NCI-H146 treated with DMSO at 0.1 percent for 48 hours (cell line): Measurements from ENCODE around the gene WDR1.
"Not testable (repeated sequence)": the region's sequence is repeated elsewhere in the genome, so short reads cannot be mapped to it uniquely, and the experiment has no call there.

Experiments used
- DNase-seq: peaks from one replicate; lab custom pipeline; 2025; ENCODE audit not compliant: unreplicated experiment; lab: John Stamatoyannopoulos, UW

Gene WDR1

GRCh38 chr4:10134141-10134540 lies 17.5 kb upstream of the WDR1 start:
- no peak for DNase-seq

DNA sequence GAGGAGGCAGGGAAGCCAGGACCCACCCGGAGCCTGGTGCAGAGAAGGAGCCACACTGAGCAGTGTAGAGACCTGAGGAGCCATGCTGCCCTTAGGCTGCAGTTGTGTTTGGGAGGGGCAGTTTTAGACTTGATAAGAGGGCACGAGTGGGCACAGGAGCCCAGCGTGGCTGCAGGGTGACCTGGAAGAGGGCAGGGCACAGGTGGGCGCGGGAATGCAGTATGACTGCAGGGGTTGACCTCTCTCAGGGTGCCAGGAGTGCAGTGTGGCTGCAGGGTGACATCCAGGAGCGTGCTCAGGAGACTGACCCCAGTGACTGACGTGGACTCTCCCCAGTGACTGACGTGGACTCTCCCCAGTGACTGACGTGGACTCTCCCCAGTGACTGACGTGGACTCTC lies 14.6 kb upstream of the WDR1 start:
- no peak for DNase-seq

- DNase-seq: no peak
Measured at GRCh38 chr4:10130178-10130888, 13.7 kb upstream of the WDR1 start.

DNA sequence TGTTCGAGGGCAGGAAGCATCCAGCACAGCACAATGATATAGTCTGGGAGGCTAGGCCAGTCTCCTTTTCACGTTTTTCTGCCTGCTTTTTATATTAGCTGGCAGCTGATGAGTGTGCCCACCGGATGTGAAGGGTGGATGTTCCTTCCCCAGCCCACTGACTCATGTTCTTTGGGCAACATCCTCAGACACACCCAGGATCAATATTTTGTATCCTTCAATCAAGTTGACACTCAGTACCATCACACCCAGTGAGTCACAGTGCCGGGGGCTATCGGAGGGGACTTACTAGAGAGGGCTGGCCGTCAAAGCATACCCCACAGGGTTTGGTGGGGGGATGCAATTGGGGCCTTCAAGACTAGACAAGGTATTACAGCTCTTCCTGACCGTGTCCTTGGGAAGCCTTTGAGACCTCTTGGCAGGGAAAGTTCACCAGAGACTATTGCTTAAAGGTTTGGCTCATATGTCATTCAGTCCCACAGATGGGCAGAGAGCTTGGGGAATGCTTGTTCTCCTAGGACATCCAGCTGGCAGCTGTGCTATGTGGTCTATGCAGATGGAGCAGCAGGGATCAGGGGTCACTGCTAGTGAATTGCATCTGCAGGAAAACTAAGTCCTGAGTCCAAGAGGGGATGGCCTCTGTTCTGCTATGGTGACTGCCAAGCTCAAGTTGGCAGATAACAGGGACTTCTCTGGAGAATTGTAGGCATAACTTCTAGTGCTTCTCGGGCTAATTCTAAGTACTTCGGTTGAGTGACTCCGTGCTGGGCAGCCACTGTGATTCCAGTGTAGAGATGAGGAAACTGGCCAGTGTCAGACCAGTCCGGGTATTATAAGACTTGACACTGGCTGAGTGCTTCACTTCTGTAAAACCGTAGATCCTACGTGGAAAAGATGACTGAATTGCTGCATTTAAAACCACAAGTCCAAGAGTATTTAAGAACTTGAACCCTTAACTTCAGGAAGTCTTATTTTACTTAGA lies 12.9 kb upstream of the WDR1 start:
- no peak for DNase-seq

DNA sequence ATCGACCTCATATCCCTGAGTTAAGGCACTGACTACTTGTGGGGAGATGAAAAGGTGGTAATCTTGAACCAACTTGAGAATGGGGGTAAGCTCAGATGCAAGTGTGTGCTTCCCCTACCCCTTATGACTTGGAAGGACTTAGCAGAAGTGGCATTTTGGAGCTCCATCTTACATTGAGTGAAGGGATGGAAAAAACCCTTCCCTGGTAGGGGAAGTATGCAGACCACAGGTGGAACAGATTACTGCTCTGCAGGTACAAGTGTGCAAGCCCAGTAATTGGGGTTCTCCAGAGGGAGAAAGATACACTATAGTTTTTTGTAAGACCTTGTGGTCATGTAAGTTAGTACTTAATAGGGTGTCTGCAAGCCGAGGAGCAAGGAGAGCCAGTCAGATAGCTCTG lies 12.2 kb upstream of the WDR1 start:
- DNase-seq: no peak

DNA sequence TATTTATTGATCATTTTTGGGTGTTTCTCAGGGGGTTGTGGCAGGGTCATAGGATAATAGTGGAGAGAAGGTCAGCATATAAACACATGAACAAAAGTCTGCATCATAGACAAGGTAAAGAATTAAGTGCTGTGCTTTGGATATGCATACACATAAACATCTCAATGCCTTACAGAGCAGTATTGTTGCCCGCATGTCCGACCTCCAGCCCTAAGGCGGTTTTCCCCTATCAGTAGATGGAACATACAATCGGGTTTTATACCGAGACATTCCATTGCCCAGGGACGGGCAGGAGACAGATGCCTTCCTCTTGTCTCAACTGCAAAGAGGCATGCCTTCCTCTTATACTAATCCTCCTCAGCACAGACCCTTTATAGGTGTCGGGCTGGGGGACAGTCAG lies 10.9 kb upstream of the WDR1 start:
- DNase-seq: not testable (repeated sequence)

DNA sequence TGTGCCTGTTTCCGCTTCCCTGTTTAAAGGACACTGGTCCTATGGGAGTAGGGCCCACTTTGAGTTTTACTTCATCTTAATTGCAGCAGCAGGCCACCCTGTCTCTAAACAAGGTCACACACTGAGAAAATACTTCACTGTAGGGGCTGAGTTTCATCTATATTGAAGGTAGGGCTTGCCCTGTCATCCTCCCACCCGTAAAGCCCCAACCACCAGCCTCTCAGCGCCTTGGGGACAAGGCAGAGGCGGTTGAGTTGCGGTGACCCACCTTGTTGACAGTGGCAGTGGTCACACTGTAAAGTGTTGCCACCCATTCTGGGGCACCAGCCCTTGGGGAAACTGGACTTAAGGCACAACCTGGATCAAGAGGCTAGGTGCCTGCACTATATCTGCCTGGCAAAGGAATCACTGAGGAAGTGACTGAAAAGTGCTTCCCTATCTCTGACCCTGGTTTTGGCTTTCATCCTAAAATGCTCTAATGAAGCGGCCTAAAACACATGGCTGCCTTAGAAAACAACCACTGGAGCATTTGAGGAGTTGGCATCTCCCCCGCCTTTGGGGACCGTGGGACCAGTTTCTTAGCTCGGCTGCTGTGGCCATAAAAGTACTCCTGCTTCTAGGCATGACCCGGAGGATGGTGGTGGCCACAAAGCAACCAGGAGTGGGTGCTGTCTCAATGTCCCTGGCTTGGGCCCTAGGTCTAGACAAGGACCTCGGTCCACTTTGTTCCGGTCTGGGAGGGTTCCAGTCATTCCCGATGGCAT lies 7.8 kb upstream of the WDR1 start:
- DNase-seq: no peak

GRCh38 chr4:10123227-10124101 lies 6.9 kb upstream of the WDR1 start:
- DNase-seq: peak; percentile 9

DNA sequence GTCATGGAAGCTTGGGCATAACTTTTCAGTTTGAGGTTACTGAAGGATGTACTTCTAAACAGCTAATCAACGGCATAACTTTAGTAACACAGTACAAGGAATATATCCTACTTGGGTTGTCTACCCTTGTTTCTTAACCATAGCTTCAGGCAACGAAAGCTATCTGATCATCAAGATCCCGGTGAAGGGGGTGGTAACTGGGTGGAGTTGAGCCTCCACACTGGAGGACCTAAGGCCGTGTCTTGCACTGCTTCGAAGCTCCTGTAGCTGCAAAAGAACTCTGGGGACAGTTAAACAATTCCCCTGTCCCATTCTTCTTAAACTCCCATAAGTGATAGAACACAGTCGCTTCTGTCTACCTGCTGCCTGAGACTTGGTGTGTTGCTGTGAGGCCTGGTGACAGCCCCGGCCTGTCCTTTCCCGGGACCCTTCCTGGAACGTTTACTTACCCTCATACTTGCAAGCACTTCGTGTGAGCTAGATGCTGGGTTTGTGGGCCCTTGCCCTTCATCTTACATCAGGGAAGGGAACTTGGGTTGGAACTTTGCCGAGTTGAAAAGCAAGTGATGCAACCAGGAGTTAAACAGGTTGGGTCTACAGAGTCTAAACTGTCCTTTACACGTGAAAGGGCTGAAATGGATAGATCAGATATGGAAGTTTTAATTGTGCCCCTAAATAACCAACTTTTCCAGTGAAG lies 5.8 kb upstream of the WDR1 start:
- no peak for DNase-seq

DNA sequence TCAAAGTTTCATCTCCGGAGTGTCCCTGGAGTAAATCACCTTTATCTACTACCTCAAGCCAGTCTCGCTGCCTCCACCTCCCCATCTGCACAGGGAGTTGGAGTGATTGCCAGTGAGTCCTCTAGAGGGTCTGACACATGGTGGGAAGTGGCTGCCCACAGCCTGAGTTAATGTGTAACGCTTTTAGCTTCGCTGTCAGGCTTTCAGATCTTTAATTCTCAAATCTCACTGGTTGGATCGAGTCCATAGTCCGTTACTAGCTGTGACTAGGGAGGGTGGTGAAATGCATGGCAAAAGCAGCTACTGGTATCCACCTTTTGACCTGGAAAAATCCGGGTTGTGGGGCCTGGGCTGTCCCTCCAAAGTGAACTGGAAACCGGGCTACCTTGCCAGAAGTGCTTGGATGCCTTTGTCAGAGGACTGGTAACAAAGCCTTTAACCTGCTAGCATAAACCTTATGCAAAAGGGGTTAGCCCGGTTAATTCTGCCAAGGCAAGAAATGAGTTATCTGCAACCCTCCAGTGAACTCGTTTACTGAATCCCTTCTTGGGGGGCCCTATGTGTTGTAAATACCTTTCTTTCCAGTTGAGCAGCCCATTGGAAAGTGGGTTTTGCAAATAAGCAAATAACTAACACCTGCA lies 5.1 kb upstream of the WDR1 start:
- no peak for DNase-seq

DNA sequence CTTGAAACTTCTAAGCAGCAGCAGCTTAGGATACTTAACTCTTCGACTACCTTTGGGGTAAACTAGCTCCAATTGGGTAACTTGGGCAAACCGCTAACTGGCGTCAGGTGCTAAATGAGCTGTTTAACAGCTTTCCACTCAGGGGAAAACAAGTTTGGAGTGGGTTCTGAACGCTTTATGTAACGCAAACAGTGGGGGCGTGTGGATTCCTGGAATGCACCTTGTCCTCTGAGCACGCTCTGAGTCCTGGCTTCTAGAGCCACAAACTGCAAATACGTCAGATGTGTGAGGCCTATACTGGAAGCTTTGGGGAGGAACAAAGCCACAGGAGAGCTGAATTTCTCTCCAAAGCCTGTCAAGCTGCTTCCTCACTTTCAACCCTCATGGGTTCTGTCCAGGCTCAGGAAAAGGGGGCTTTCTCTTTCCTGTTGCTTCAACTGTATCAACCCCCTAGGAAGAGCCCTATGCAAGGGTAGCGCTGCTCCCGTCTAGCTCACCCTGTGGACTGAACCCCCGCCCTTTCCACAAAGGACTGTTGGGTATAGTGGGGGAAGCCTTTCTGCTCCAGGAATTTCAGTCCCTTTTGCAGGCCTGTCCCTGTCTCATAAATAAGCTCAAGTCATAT lies 4.5 kb upstream of the WDR1 start:
- no peak for DNase-seq

GRCh38 chr4:10119773-10120172 lies 3.2 kb upstream of the WDR1 start:
- DNase-seq: no peak

GRCh38 chr4:10119278-10119677 lies 2.7 kb upstream of the WDR1 start:
- no peak for DNase-seq

DNA sequence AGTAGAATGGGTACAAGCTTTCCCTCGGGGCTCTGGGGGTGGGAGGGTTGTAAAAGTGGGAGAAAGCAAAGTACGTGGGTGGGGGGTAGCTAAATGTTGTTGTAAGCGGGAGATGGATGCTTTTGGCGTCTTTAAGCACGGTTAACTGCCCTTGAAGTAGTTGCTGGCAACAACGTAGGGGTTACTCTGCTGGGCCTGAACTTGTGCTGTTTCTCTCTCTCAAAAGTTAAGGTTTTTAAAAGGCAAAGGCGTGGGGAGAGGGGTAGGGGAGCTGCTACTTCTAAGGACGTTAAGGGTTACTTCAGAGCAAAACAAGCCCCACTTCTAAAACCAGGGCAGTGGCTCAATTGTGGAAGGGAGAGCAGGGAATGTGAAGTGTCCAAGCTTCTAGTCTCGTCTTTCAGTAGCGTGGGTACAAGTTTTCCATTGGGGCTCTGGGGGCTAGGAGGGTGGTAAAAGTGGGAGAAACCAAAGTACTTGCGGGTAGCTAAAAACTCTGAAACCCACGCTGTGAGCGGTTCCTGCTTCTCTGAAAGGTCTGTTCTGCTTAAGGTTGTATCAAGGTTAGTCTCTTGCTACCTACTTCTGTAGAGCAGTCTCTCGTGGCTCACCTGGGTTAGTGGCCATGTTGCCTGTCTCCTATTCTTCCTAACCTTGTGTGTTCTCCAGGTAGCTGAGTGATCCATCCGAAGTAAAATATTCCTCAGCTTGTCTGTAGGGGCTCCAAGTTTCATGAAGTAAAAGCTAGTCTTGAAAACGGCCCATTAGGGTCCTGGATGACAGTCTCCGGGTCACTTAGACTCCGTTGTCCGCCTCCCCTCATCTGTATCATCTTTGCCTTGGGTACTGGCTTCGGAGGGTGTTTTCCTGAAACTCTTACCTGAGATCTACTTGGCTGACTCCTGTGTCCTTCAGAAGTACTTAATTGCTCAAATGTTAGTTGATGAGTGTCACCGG lies 1.7 kb upstream of the WDR1 start:
- no peak for DNase-seq

DNA sequence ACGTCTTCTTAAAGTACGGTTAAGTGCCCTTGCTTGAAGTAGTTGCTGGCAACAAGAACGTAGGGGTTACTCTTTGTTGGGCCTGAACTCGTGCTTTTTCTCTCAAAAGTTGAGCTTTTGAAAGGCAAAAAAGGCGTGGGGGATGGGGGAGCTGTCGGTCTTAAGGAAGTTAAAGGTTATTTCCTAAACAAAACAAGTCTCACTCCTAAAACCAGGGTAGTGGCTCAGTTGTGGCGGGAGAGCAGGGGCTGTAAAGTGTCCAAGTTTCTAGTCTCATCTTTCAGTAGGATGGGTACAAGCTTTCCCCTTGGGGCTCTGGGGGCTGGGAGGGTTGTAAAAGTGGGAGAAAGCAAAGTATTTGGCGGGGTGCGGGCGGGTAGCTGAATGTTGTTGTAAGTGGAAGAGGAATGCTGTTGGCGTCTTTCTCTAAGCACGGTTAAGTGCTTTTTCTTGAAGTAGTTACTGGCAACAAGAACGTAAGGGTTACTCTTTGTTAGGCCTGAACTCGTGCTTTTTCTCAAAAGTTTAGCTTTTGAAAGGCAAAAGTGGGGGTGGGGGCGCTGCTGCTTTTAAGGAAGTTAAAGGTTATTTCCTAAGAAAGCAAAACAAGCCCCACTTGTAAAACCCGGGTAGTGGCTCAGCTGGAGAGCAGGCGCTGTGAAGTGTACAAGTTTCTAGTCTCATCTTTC lies 904 bp upstream of the WDR1 start:
- no peak for DNase-seq

GRCh38 chr4:10115797-10116568 lies 616 bp downstream of the WDR1 start:
- DNase-seq: peak; percentile 29
